Upper lobe of right lung (tissue), 1 donor: ENCODE data around the gene MCTP1. TPM values are rescaled to one million over a fixed set of nuclear protein-coding genes. Genes with fewer than 3 reads are reported as not detected.
"Not testable (repeated sequence)": the region's sequence is repeated elsewhere in the genome, so short reads cannot be mapped to it uniquely, and the experiment has no call there.

ENCODE experiments used
- ATAC-seq: fragments of 200-7000 bp; cut with Tn5 transposase; one replicate; pipeline ENCODE4 v1.9.1; 2020; ENCODE audit warnings: mild to moderate bottlenecking, moderate library complexity
- DNase-seq: peaks from one replicate; pipeline ENCODE4 v3.0.0-alpha.2; 2020
- H3K27ac ChIP-seq: fragments of 200-600 bp; one replicate; pipeline ENCODE4 v1.8.0; 2022
- H3K27me3 ChIP-seq: fragments of 200-600 bp; one replicate; pipeline ENCODE4 v1.8.0; 2022; ENCODE audit warnings: mild to moderate bottlenecking
- H3K36me3 ChIP-seq: fragments of 200-600 bp; one replicate; pipeline ENCODE4 v1.8.0; 2022
- H3K4me1 ChIP-seq: fragments of 200-600 bp; one replicate; pipeline ENCODE4 v1.8.0; 2022
- H3K4me3 ChIP-seq: fragments of 200-600 bp; one replicate; pipeline ENCODE4 v1.8.0; 2022; ENCODE audit warnings: mild to moderate bottlenecking
- H3K9me3 ChIP-seq: fragments of 200-600 bp; one replicate; pipeline ENCODE4 v1.8.0; 2022
- intact Hi-C: fragments of 100-400 bp; cut with DNase I; formaldehyde crosslinking; loops from one replicate; pipeline ENCODE4 v1.11.0; 2022
- total RNA-seq: library from RNA; stranded (reverse); fragmentation: NEBNext Ultra II Directional; extraction: Animal tissue kit (Norgen Biotek cat#: 25700); gene quantifications from one replicate; pipeline ENCODE4 v1.2.1, GENCODE V29; 2021
- TF ChIP-seq, protein P1 (sequence below): fragments of 200-600 bp; IDR thresholded peaks from one replicate; pipeline ENCODE4 v1.8.0; 2022; ENCODE audit warnings: antibody characterized with exemption
- donor health status: DM: no; HTN: yes; CAD: no; lungs with severe emphysema.

Gene MCTP1
- total RNA-seq, 1 donor from 2014 or later: 40.7 TPM

DNA sequence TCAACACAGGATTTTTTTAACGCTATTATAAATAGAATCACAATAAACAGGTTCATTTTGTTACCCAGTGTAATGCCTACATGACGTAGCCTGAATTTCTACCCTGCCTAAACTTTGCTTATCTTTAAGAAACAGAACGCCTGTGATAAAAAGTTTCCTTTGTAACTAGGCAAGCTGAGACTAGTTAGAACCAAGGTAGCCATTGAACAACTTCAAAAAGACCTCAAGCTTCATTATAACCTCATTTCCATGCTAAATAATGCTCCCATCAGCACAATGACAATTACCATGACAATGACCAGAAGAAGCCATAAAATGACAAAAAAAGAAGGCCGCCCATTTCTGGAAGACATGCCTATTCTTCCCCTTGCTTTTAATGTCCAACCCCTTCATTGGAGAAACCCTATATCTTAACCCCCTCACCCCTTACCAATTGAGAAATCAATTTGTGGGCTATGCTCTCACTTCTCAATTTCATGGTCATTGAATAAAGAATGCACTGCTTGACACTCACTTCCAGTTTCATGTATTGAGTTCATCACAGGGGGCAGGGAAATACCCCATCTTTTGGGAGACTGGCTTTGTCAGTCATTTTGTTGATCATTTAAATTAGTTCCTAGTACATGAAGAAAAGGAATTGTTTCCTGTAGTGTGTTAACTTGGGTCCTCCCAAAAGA lies 276.8 kb downstream of the MCTP1 start:
- Histone ChIP-seq H3K4me3 (no peak overlapping the region), H3K27me3 (no peaks in the 10 kb centered on the region), H3K27ac (no peak overlapping the region), H3K36me3 (no peaks in the 10 kb centered on the region), H3K4me1 (no peaks in the 10 kb centered on the region), H3K9me3 (no peaks in the 10 kb centered on the region)
- ATAC-seq (no peak), DNase-seq (no peak)
- TF ChIP-seq, protein P1, sequence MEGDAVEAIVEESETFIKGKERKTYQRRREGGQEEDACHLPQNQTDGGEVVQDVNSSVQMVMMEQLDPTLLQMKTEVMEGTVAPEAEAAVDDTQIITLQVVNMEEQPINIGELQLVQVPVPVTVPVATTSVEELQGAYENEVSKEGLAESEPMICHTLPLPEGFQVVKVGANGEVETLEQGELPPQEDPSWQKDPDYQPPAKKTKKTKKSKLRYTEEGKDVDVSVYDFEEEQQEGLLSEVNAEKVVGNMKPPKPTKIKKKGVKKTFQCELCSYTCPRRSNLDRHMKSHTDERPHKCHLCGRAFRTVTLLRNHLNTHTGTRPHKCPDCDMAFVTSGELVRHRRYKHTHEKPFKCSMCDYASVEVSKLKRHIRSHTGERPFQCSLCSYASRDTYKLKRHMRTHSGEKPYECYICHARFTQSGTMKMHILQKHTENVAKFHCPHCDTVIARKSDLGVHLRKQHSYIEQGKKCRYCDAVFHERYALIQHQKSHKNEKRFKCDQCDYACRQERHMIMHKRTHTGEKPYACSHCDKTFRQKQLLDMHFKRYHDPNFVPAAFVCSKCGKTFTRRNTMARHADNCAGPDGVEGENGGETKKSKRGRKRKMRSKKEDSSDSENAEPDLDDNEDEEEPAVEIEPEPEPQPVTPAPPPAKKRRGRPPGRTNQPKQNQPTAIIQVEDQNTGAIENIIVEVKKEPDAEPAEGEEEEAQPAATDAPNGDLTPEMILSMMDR: no peak
- intact Hi-C loops: no loop called here

DNA sequence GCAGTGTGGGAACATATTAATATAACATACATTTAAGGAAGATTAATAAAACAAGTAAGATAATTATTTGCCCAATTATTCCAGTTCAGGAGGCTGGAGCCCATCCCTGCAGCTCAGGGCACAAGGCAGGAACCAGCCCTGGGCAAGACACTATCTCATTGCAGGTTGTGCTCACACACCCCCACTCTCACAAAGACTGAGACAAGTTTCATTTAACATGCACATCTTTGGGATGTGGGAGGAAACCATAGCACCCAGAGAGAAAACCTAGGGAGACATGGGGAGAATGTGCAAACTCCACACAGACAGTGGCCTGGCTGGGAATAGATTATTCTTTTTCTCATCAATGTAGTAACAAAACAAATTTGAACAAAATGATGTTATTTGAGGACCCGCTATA lies 279.1 kb downstream of the MCTP1 start:
- H3K27ac ChIP-seq: no peak overlapping the region
- TF ChIP-seq, protein P1: no peak
- H3K4me3 ChIP-seq: no peak overlapping the region
- H3K27me3 ChIP-seq: no peaks in the 10 kb centered on the region
- ATAC-seq (no peak), DNase-seq (no peak)
- H3K4me1 ChIP-seq: no peaks in the 10 kb centered on the region
- no peaks in the 10 kb centered on the region for H3K9me3 ChIP-seq
- intact Hi-C loops: no loop called here
- H3K36me3 ChIP-seq: no peaks in the 10 kb centered on the region

DNA sequence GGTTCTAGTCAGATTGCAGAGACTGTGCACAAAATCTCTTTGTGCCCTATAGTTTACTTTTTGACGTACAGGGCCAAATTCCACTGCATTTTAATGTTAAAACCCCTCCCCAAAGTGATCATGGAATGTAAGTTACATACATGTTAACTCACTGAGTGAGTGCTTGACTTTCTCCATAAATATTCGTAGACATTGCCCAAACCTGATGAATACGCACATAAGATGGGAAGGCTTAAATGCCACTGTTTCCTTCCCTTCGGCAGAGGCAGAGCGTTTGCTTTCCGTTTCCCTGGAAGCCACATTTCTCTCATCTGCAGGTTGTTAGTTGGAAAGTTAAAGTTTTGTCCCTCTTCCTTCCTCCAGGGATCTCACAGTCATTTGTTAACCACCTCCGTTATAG lies 286.2 kb downstream of the MCTP1 start:
- no peak overlapping the region for H3K4me3 ChIP-seq
- no peaks in the 10 kb centered on the region for H3K36me3 ChIP-seq
- H3K27me3 ChIP-seq: no peaks in the 10 kb centered on the region
- H3K27ac ChIP-seq: no peak overlapping the region
- ATAC-seq: no peak
- H3K9me3 ChIP-seq: no peaks in the 10 kb centered on the region
- TF ChIP-seq, protein P1: no peak
- intact Hi-C loops: no loop called here
- H3K4me1 ChIP-seq: no peaks in the 10 kb centered on the region
- no peak for DNase-seq

DNA sequence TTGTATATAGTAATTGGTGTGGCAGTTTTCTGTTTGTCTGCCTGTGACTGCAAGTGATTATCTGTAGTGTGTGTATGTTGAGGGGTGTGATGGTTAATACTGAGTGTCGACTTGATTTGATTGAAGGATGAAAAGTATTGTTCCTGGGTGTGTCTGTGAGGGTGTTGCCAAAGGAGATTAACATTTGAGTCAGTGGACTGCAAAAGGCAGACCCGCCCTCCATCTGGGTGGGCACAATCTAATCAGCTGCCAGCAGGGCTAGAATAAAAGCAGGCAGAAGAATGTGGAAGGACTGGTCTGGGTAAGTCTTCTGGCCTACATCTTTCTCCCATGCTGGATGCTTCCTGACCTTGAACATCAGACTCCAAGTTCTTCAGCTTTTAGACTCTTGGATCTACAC lies 290.4 kb downstream of the MCTP1 start:
- H3K27ac ChIP-seq, H3K27me3 ChIP-seq, H3K36me3 ChIP-seq, intact Hi-C loops, H3K9me3 ChIP-seq, H3K4me1 ChIP-seq, DNase-seq, H3K4me3 ChIP-seq, ATAC-seq: not testable (repeated sequence)

DNA sequence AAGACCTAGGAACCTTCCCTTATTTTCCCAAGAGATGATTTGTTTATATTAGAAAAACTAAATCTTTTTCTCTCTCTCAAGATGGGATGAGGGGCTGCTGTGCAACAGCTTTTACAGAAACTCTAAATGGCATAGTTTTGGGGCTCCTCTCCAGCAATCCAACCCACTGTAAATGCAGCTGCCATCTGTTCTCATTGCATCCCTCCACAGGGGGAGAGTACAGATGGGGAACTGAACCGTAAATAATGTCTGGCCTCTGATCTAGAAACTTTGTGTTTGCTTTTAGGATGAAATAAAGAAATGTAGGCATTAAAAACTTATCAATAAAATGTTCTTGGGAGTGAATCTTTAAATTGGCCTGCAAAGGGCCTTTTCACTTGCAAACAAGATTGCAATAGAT lies 291.4 kb downstream of the MCTP1 start:
- DNase-seq: no peak
- TF ChIP-seq, protein P1: no peak
- Histone ChIP-seq H3K4me1 (no peaks in the 10 kb centered on the region), H3K27ac (no peak overlapping the region), H3K27me3 (no peaks in the 10 kb centered on the region), H3K4me3 (no peak overlapping the region), H3K9me3 (no peaks in the 10 kb centered on the region), H3K36me3 (no peaks in the 10 kb centered on the region)
- no peak for ATAC-seq
- intact Hi-C loops: no loop called here

DNA sequence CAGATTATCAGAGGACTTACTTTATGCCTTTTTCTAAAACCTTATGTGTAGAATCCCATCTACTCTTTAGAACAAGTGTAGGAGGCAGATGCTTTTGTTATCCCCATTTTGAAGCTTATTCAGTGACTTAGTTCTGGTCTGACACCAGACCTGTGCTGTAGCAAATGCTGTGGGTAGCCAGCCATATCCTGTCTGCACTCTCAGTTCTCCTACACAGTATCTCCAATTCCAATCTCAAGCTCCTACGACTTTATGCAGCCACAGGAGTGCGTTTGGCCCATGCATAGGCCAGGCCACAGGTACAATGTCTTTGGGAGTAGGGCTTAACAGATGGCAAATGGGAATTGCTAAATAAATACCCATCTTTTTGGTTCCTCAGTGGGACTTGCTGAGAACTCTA lies 292.6 kb downstream of the MCTP1 start:
- Histone ChIP-seq H3K27ac (no peak overlapping the region), H3K27me3 (no peaks in the 10 kb centered on the region), H3K9me3 (no peaks in the 10 kb centered on the region), H3K4me1 (no peaks in the 10 kb centered on the region), H3K36me3 (no peaks in the 10 kb centered on the region), H3K4me3 (no peak overlapping the region)
- intact Hi-C loops: no loop called here
- TF ChIP-seq, protein P1: no peak
- ATAC-seq: no peak
- no peak for DNase-seq
